ENCODE results near the gene PEX7. TPM values are rescaled to one million over a fixed set of nuclear protein-coding genes. Genes with fewer than 3 reads are reported as not detected.
A peak's percentile ranks its signal among the peaks of the same experiment; 100 is the strongest.
"Not testable (repeated sequence)": the region's sequence is repeated elsewhere in the genome, so short reads cannot be mapped to it uniquely, and the experiment has no call there.

PEX7 gene
- total RNA-seq, 1 experiment from 2014 or later = 13.6 TPM

DNA sequence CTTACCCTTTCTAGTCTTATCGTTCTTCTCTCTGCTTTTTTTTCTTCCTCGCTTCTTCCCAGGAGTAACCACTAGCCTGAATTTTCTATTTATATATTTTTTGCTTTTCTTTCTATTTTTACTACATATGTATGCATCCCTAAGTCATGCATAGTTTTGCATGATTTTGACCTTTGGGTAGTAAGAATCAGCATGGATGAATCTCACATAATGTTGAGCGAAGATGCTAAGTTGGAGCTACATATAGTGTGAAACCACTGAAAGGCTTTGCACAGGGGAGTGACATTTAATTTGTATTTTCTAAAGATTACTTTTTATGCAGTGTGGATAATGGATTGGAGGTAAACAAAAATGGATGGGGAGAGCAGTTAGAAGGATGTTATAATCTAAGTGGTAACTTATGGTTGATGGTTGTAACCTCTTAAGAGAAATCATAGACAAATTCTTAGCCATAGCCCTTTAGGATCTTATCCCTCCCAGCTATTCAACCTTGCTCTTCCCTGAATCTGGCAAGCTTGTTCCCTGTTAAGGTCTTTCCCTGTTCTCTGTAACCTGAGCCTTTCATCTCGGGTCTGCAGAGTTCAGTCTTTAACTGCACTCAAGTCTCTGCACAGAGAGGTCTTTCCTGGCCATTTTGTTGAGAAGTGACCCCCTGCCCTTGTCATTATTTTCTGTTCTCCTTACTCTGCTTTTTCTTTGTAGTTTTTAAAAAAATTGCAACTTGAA, 18.0 kb downstream of the PEX7 start:
- Histone ChIP-seq H3K36me3 (ENCODE audit: insufficient read depth, low read length) (no peaks in the 10 kb centered on the region), H3K4me1 (ENCODE audit: low read length) (peaks cover 9% of the 10 kb centered on the region), H3K9me3 (ENCODE audit: low read length) (no peaks in the 10 kb centered on the region), H3K4me3 (ENCODE audit: low read length) (no peak overlapping the region), H2AFZ (ENCODE audit: low read length) (no peak overlapping the region), H3K27me3 (ENCODE audit: low read length) (no peaks in the 10 kb centered on the region), H3K4me2 (ENCODE audit: low read depth, low read length, poor library complexity, severe bottlenecking) (no peak overlapping the region), H3K79me2 (ENCODE audit: low read length) (peaks cover 20% of the 10 kb centered on the region), H4K20me1 (ENCODE audit: insufficient read depth, low read depth, low read length) (no peaks in the 10 kb centered on the region), H3K9ac (ENCODE audit: low read length) (no peak overlapping the region), H3K27ac (ENCODE audit: low read length) (no peak overlapping the region), H3K9me2 (replicated peaks; ENCODE audit: insufficient read depth, low read length) (no peaks in the 10 kb centered on the region)
- DNase-seq = no peak

DNA sequence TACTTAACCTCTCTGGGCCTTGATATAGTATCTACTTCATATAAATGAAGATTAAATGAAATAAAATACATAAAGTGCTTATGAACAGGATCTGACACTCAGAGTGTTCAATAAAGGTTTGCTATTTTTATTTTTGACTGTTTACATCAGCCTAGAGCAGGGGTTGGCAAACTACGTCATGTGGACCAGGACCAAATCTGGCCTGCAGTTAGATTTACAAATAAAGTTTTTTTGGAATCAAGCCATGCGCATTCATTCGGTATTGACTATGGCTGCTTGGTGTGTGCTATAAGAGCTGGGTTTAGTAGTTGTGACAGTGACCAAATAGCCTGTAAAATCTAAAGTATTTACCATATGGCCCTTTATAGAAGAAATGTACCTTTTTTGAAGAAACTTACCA, 20.8 kb downstream of the PEX7 start:
- Histone ChIP-seq H3K36me3 (ENCODE audit: insufficient read depth, low read length) (no peaks in the 10 kb centered on the region), H3K27ac (ENCODE audit: low read length) (no peak overlapping the region), H2AFZ (ENCODE audit: low read length) (no peak overlapping the region), H3K9ac (ENCODE audit: low read length) (no peak overlapping the region), H3K4me2 (ENCODE audit: low read depth, low read length, poor library complexity, severe bottlenecking) (no peak overlapping the region), H3K4me3 (ENCODE audit: low read length) (no peak overlapping the region), H3K79me2 (ENCODE audit: low read length) (peaks cover 20% of the 10 kb centered on the region), H3K27me3 (ENCODE audit: low read length) (no peaks in the 10 kb centered on the region), H3K4me1 (ENCODE audit: low read length) (peaks cover 9% of the 10 kb centered on the region), H4K20me1 (ENCODE audit: insufficient read depth, low read depth, low read length) (no peaks in the 10 kb centered on the region), H3K9me2 (replicated peaks; ENCODE audit: insufficient read depth, low read length) (no peaks in the 10 kb centered on the region), H3K9me3 (ENCODE audit: low read length) (no peaks in the 10 kb centered on the region)
- no peak for DNase-seq

DNA sequence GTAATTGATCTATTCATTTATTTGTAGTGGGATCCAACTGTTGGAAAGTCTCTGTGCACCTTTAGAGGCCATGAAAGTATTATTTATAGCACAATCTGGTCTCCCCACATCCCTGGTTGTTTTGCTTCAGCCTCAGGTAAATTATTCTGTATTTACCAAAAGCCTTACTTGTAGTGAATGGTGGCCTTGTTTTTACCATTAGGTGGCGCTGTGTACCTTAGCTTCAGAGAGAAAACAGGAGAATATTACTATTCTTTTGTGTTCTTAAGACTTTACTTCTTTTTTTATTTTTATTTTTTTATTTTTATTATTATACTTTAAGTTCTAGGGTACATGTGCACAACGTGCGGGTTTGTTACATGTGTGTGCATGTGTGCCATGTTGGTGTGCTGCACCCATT, 23.7 kb downstream of the PEX7 start:
- H3K79me2 ChIP-seq (ENCODE audit: low read length) = peaks cover 18% of the 10 kb centered on the region
- no peaks in the 10 kb centered on the region for H3K9me3 ChIP-seq (ENCODE audit: low read length)
- no peak overlapping the region for H3K27ac ChIP-seq (ENCODE audit: low read length)
- H3K4me2 ChIP-seq (ENCODE audit: low read depth, low read length, poor library complexity, severe bottlenecking) = no peak overlapping the region
- peak; percentile 85 for DNase-seq
- no peak overlapping the region for H3K9ac ChIP-seq (ENCODE audit: low read length)
- peaks cover 4% of the 10 kb centered on the region; the same call in 1 of the 2 replicates for H3K4me1 ChIP-seq (ENCODE audit: low read length)
- H3K36me3 ChIP-seq (ENCODE audit: insufficient read depth, low read length) = no peaks in the 10 kb centered on the region; the same call in 1 of the 2 replicates
- H3K27me3 ChIP-seq (ENCODE audit: low read length) = no peaks in the 10 kb centered on the region
- H4K20me1 ChIP-seq (ENCODE audit: insufficient read depth, low read depth, low read length) = no peaks in the 10 kb centered on the region
- no peaks in the 10 kb centered on the region for H3K9me2 ChIP-seq (replicated peaks; ENCODE audit: insufficient read depth, low read length)
- no peak overlapping the region for H3K4me3 ChIP-seq (ENCODE audit: low read length)
- no peak overlapping the region for H2AFZ ChIP-seq (ENCODE audit: low read length)

DNA sequence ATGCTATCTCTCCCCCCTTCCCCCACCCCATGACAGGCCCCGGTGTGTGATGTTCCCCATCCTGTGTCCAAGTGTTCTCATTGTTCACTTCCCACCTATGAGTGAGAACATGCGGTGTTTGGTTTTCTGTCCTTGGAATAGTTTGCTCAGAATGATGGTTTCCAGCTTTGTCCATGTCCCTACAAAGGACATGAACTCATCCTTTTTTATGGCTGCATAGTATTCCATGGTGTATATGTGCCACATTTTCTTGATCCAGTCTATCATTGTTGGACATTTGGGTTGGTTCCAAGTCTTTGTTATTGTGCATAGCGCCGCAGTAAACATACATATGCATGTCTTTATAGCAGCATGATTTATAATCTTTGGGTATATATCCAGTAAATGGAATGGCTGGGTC, 24.1 kb downstream of the PEX7 start:
- H3K4me3 ChIP-seq (ENCODE audit: low read length); DNase-seq; H3K9me2 ChIP-seq (replicated peaks; ENCODE audit: insufficient read depth, low read length); H3K9ac ChIP-seq (ENCODE audit: low read length); H3K4me2 ChIP-seq (ENCODE audit: low read depth, low read length, poor library complexity, severe bottlenecking); H3K4me1 ChIP-seq (ENCODE audit: low read length); H3K9me3 ChIP-seq (ENCODE audit: low read length); H3K27ac ChIP-seq (ENCODE audit: low read length); H4K20me1 ChIP-seq (ENCODE audit: insufficient read depth, low read depth, low read length); H2AFZ ChIP-seq (ENCODE audit: low read length); H3K36me3 ChIP-seq (ENCODE audit: insufficient read depth, low read length); H3K27me3 ChIP-seq (ENCODE audit: low read length): not testable (repeated sequence)
- peaks cover 18% of the 10 kb centered on the region for H3K79me2 ChIP-seq (ENCODE audit: low read length)

DNA sequence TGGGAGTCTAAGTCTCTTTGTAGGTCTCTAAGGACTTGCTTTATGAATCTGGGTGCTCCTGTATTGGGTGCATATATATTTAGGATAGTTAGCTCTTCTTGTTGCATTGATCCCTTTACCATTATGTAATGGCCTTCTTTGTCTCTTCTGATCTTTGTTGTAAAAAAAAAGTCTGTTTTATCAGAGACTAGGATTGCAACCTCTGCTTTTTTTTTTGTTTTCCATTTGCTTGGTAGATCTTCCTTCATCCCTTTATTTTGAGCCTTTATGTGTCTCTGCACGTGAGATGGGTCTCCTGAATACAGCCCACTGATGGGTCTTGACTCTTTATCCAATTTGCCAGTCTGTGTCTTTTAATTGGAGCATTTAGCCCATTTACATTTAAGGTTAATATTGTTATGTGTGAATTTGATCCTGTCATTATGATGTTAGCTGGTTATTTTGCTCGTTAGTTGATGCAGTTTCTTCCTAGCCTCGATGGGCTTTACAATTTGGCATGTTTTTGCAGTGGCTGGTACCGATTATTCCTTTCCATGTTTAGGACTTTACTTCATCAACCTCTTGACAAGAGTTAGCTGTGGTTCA, 27.7 kb downstream of the PEX7 start:
- H4K20me1 ChIP-seq (ENCODE audit: insufficient read depth, low read depth, low read length); H3K36me3 ChIP-seq (ENCODE audit: insufficient read depth, low read length); H3K9me2 ChIP-seq (replicated peaks; ENCODE audit: insufficient read depth, low read length); H3K27ac ChIP-seq (ENCODE audit: low read length); H3K27me3 ChIP-seq (ENCODE audit: low read length); H2AFZ ChIP-seq (ENCODE audit: low read length); DNase-seq; H3K4me1 ChIP-seq (ENCODE audit: low read length); H3K4me2 ChIP-seq (ENCODE audit: low read depth, low read length, poor library complexity, severe bottlenecking); H3K79me2 ChIP-seq (ENCODE audit: low read length); H3K9me3 ChIP-seq (ENCODE audit: low read length); H3K9ac ChIP-seq (ENCODE audit: low read length); H3K4me3 ChIP-seq (ENCODE audit: low read length): not testable (repeated sequence)

DNA sequence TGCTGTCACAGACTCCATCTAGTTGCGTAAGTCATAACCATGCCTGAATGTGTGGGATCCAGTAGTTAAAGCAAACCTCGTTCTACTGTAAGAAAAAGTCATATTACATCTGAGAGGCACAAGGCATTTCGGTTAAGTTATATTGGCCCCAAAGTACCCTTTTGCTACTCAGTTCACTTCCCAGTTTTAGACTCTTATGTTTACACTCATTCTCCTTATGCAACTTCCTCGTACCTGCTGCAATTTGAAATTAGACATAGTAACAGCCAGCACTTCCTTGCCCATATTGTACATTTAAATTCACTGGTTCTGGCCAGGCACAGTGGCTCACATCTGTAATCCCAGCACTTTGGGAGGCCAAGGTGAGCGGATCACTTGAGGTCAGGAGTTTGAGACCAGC, 37.0 kb downstream of the PEX7 start:
- Histone ChIP-seq H3K9me3 (ENCODE audit: low read length) (no peaks in the 10 kb centered on the region), H3K27ac (ENCODE audit: low read length) (no peak overlapping the region), H4K20me1 (ENCODE audit: insufficient read depth, low read depth, low read length) (no peaks in the 10 kb centered on the region), H3K27me3 (ENCODE audit: low read length) (no peaks in the 10 kb centered on the region), H2AFZ (ENCODE audit: low read length) (no peak overlapping the region), H3K4me2 (ENCODE audit: low read depth, low read length, poor library complexity, severe bottlenecking) (no peak overlapping the region), H3K79me2 (ENCODE audit: low read length) (peaks cover 26% of the 10 kb centered on the region), H3K9me2 (replicated peaks; ENCODE audit: insufficient read depth, low read length) (no peaks in the 10 kb centered on the region), H3K36me3 (ENCODE audit: insufficient read depth, low read length) (no peaks in the 10 kb centered on the region), H3K4me3 (ENCODE audit: low read length) (no peak overlapping the region), H3K9ac (ENCODE audit: low read length) (no peak overlapping the region), H3K4me1 (ENCODE audit: low read length) (no peaks in the 10 kb centered on the region)
- no peak for DNase-seq

DNA sequence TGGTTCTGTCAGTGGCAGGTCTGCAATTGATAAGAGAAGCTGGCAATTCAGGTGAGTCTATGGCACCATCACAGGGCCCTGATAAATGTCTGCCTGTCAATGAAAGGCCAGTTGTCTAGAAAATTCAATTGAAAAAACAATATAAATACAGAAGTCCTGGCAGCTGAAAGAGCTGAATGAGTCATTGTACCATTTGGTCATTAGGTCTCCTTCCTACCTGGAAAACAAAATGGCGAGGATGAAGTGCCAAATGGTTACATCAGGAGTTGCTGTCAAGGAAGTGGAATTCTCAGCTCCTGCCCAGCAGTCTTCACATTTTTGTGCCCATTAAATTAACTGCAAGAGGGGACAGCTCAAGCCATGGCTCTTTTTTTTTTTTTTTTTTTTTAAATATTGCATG, 37.7 kb downstream of the PEX7 start:
- Histone ChIP-seq H3K4me2 (ENCODE audit: low read depth, low read length, poor library complexity, severe bottlenecking) (no peak overlapping the region), H3K9ac (ENCODE audit: low read length) (no peak overlapping the region), H3K9me2 (replicated peaks; ENCODE audit: insufficient read depth, low read length) (no peaks in the 10 kb centered on the region), H4K20me1 (ENCODE audit: insufficient read depth, low read depth, low read length) (no peaks in the 10 kb centered on the region), H3K27me3 (ENCODE audit: low read length) (no peaks in the 10 kb centered on the region), H2AFZ (ENCODE audit: low read length) (no peak overlapping the region), H3K9me3 (ENCODE audit: low read length) (no peaks in the 10 kb centered on the region), H3K4me1 (ENCODE audit: low read length) (no peaks in the 10 kb centered on the region), H3K27ac (ENCODE audit: low read length) (no peak overlapping the region), H3K4me3 (ENCODE audit: low read length) (no peak overlapping the region), H3K36me3 (ENCODE audit: insufficient read depth, low read length) (no peaks in the 10 kb centered on the region), H3K79me2 (ENCODE audit: low read length) (peaks cover 27% of the 10 kb centered on the region)
- no peak for DNase-seq

DNA sequence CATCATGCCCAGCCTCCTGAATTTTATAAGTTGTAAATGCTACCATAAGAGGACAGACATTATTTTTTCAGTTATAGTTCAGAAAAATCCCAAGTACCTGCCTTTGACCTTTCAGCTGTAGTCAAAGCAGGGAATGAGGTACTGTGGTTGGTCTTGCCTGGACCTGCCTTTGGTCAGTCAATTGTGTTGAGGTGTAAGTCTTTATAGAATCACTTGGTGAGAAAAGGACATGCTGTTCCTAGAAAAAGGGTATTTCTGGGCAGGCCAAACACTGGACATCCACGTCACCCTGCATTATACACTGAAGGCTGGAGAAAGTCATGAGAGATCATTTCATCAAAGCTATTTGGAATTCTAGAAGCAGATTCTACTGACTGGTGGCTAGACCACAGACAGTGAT, 40.3 kb downstream of the PEX7 start:
- DNase-seq = no peak
- Histone ChIP-seq H3K36me3 (ENCODE audit: insufficient read depth, low read length) (no peaks in the 10 kb centered on the region), H3K4me1 (ENCODE audit: low read length) (no peaks in the 10 kb centered on the region), H3K4me2 (ENCODE audit: low read depth, low read length, poor library complexity, severe bottlenecking) (no peak overlapping the region), H3K79me2 (ENCODE audit: low read length) (peaks cover 22% of the 10 kb centered on the region), H2AFZ (ENCODE audit: low read length) (no peak overlapping the region), H3K27ac (ENCODE audit: low read length) (no peak overlapping the region), H3K9ac (ENCODE audit: low read length) (no peak overlapping the region), H3K27me3 (ENCODE audit: low read length) (no peaks in the 10 kb centered on the region), H3K9me2 (replicated peaks; ENCODE audit: insufficient read depth, low read length) (no peaks in the 10 kb centered on the region), H3K4me3 (ENCODE audit: low read length) (no peak overlapping the region), H4K20me1 (ENCODE audit: insufficient read depth, low read depth, low read length) (no peaks in the 10 kb centered on the region), H3K9me3 (ENCODE audit: low read length) (no peaks in the 10 kb centered on the region)

Measured in Karpas-422 (cell line).